Measurements from ENCODE around the gene SH3RF1.
"Not testable (repeated sequence)": the region's sequence is repeated elsewhere in the genome, so short reads cannot be mapped to it uniquely, and the experiment has no call there.

SH3RF1 gene

DNA sequence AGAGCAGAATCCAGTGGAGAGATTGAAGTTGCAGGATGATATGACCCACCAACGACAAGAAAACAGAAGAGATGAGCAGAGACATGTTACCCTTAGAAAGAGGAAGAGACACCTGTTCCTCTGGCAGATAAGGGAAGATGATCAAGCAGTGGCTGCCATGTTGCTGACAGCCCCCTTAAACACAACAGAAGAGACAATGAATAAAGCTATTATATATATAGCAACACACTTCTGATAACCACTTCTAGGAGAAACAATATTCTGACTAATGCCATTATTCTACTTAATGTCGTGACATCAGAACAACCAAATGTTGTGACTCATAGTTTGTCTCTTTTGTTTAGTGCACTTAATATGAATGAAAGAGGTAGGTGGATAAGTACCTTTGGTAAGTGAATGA, 44.9 kb downstream of the SH3RF1 start:
- DNase-seq (ENCODE audit: low read depth) = no peak

GRCh38 chr4:169225058-169225751, 45.6 kb downstream of the SH3RF1 start:
- DNase-seq (ENCODE audit: low read depth) = no peak

DNA sequence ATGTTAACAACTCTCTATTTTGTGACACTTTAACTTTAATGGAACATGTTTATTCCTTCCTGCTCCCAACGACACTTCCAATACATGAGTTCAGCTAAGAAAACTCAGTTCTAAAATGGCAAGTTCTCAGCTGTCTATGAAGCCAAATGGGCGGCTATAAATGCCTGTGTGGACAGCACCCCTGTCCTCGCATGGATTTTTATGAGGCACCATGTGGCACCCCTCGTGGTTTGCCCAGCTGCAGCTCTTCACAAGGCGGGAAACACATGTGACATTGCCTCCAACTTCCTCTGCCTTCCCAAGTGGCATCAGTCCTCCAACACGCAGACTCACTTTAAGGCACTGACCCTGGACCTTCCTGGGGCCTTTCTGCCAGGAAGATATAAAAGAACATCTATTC, 48.0 kb downstream of the SH3RF1 start:
- DNase-seq (ENCODE audit: low read depth) = no peak

GRCh38 chr4:169221662-169222061, 49.1 kb downstream of the SH3RF1 start:
- DNase-seq (ENCODE audit: low read depth) = no peak

- no peak for DNase-seq (ENCODE audit: low read depth)
Measured at GRCh38 chr4:169220854-169221411, 49.8 kb downstream of the SH3RF1 start.

DNA sequence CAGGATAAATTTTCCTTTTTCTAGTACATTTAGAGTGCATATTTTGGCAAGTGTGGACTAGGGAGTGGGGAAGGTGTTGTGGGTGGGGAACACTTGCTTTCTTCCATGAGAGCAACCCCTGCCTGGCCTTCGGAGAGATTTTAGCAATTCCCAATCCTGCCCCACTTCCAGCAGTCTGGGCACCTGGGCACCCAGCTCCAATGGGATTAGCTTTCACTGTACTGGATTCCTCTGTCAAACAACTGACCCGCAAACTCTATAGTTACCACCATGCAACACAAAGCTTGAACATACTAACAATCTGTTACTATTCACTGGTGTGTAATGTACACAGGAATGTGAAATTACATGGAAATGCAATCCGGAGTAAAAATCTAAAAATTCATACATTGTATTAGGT, 50.3 kb downstream of the SH3RF1 start:
- DNase-seq (ENCODE audit: low read depth) = no peak

DNA sequence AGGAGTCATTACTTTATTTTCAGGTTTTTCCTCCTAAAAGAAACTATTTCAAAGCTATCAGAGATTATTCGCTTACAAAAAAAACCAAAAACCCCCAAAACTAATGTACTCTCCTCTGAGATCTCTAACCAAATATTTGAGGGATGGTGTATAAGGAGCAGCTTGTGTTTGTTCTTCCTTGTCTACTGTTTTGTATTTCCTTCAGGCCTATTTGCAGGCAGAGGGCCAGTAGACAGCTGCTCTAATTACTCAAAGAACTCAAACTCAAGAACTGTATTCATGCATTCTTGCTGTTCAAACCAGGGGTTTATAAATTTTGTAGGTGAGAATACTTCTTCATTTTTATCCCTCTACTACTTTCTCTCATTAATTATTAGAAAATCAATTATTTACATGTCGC, 51.3 kb downstream of the SH3RF1 start:
- DNase-seq (ENCODE audit: low read depth) = no peak

DNA sequence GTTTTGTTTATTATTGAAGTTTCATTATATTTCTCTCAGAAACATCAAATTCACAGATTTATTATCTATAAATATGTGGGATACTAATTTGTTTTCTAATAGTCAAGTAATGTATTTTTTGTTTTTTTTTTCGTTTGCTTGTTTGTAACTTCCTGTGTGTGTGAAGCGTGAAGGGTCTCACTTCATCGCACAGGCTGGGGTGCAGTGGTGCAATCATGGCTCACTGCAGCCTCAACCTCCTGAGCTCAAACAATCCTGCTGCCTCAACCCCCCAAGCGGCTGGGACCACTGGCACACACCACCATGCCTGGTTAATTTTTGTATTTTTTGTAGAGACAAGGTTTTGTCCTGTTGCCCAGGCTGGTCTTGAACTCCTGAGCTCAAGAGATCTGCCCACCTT, 55.1 kb downstream of the SH3RF1 start:
- no peak for DNase-seq (ENCODE audit: low read depth)

DNA sequence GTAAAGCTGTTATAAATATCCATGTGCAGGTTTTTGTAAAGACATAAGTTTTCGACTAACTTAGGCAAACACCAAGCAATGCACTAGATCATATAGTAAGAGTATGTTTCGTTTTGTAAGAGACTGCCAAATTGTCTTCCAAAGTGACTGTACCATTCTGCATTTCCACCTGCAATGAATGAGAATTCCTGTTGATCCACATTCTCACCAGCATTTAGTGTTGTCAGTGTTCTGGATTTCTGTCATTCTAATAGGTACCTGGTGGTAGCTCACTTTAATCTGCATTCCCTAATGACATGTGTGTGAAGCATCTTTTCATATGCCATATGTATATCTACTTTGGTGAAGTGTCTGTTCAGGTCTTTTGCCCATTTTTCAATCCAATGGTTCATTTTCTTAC, 57.8 kb downstream of the SH3RF1 start:
- DNase-seq (ENCODE audit: low read depth) = no peak

- no peak for DNase-seq (ENCODE audit: low read depth)
Measured at GRCh38 chr4:169210504-169211118, 60.1 kb downstream of the SH3RF1 start.

DNA sequence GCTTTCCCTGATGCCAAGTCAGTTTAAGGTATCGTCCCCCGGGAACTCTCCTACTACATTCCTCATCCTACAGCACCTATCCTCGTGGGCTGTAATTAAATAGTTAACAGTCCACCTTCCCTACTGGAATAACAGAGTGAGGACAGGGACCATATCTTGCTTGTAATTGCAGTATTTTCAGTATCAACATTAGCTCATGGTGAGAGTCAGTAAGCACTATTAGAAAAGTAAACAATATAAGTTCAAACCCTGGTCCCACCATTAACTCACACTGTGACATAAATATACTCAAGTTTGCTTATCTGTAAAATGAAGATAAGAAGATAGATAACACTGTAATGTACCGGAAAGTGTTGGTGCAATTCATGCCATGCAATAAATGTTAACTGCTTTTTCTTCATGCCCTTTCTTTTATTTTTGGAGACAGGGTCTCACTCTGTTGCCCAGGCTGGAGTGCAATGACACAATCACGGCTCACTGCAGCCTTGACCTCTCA, 61.3 kb downstream of the SH3RF1 start:
- no peak for DNase-seq (ENCODE audit: low read depth)

- no peak for DNase-seq (ENCODE audit: low read depth)
Measured at GRCh38 chr4:169208516-169208915, 62.2 kb downstream of the SH3RF1 start.

GRCh38 chr4:169208090-169208455, 62.7 kb downstream of the SH3RF1 start:
- no peak for DNase-seq (ENCODE audit: low read depth)

DNA sequence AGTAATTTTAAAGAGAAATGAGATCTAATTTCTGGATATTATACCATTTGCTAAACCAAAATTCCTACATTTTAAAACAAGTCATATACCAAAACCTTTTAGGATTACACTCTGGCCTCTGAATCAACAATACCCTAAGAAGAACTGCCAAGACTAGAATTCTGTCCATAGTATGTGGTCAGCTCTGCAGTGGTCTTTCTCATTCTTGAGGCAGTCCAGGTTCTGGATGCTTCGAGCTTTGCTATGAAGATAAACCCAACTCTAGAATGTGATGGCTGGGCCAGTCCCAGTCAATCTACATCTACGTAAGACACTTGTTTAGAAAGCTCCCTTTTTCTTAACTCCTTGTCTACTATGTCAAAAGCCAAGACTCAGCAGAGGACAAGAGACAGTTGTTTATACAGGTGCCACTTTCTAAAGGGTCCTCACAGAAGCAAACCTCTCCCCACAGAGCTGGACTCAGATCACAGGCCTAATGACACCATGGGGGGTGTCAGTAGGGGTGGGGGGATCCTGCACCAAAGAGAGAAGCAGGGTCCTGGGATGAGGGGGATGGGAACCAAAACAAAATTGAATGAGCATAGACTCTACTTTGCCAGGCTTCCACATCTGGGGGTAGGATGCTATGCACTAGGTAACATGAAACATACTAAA, 63.2 kb downstream of the SH3RF1 start:
- no peak for DNase-seq (ENCODE audit: low read depth)

GRCh38 chr4:169205744-169206080, 65.0 kb downstream of the SH3RF1 start:
- no peak for DNase-seq (ENCODE audit: low read depth)

DNA sequence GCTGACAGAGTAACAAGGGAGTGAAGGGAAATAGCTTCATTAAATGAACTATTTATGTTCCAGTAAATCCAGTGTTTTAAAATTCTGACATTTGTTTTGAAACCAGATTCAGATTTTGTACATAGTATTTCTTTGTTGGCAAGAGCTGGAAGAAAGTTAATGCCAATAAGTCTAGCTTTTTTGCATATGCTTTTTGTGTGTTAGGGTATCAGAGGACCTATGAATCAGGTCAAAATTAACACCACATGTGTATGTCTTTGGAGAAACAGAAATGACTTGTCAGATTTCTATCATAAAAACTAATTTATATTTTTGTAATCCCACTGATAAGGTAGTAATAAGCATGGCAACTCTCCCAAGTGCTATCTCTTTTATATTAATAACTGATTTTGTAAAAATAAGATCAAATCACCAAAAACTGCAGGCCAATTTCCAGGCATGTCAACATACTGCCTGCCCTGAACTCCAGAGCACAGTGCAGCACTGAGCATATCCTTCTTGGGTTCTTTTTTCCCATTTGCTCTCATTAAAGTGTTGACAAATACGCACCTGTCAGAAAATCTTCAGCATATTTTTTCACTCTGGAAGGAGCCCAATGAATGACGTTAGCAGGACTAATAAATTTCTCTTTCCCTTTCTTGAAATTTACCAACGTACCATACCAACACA, 65.5 kb downstream of the SH3RF1 start:
- no peak for DNase-seq (ENCODE audit: low read depth)

GRCh38 chr4:169203891-169204290, 66.9 kb downstream of the SH3RF1 start:
- DNase-seq (ENCODE audit: low read depth) = no peak

DNA sequence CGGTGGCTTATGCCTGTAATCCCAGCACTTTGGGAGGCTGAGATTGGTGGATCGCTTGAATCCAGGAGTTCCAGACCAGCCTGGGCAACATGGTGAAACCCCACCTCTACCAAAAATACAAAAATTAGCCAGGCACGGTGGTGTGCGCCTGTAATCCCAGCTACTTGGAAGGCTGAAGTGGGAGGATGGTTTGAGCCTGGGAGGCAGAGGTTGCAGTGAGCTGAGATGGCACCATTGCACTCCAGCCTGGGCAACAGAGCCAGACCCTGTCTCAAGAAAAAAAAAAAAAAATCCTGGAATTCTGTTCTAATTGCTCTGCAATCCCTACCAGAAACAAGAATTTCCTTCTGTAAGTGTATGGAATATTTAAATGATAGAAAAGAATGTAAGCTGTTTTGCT, 67.5 kb downstream of the SH3RF1 start:
- DNase-seq (ENCODE audit: low read depth) = not testable (repeated sequence)

DNA sequence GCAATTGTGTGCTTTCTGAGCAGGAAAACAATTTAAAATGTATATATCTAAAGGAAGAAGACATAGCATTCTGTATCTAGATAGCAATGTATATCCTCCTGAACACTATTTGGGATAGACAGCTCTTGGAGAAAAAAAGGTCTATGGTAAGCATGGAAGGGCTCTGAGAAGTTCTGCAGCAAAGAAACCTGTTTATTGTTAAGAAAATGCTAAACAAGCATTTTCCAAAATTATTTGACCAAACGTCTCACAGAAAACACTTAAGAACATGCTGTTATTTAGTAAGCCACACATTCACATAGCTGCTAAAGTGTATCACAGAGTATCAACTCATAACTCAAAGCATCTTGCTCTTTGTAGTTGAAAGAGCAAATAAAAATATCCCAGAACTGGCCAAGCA, 67.9 kb downstream of the SH3RF1 start:
- DNase-seq (ENCODE audit: low read depth) = no peak

DNA sequence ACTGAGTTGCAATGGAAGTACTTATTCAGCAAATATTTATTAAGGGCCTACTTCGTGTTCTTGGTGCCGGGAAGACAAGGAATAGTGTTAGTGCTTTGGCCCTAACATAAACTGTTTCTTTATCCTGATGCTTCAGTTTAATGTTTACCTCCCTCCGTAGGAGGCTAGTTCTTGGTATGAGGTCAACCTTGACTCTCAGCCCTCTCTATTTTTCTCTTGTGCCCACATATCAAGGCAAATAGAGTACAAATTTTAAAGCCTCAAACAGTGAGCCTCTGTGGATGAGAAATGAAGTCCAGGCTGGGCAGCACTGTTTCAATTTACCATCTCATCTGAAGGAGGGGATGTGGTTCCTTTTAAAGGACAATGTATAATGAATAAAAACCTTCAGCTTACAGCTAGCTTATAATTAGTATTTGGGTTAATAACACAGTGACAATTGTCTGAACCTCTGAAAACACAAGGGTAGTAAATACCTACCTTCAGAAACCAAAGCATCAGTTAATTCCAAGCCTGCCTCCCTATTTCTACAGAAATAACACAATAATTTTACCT, 68.5 kb downstream of the SH3RF1 start:
- DNase-seq (ENCODE audit: low read depth) = no peak

GRCh38 chr4:169201222-169202144, 69.3 kb downstream of the SH3RF1 start:
- DNase-seq (ENCODE audit: low read depth) = no peak
